NCI-H2171 treated with DMSO at 0.1 percent for 48 hours (cell line): ENCODE results near the gene C8G.

Source experiments
- DNase-seq: peaks from one replicate; lab custom pipeline; 2025; lab: John Stamatoyannopoulos, UW

C8G gene

GRCh38 chr9:136983167-136983566, 38.1 kb downstream of the C8G start:
- DNase-seq, result no peak

GRCh38 chr9:136983656-136984314, 38.7 kb downstream of the C8G start:
- no peak for DNase-seq

- DNase-seq, result no peak
These were observed 39.5 kb downstream of the C8G start for GRCh38 chr9:136984464-136985026.

GRCh38 chr9:136985027-136985602, 40.1 kb downstream of the C8G start:
- DNase-seq, result no peak

GRCh38 chr9:136985853-136986252, 40.8 kb downstream of the C8G start:
- DNase-seq, result no peak

- DNase-seq, result no peak
These were observed 43.8 kb downstream of the C8G start for GRCh38 chr9:136988872-136989271.

GRCh38 chr9:136990242-136990911, 45.3 kb downstream of the C8G start:
- DNase-seq, result no peak

- DNase-seq, result peak; percentile 92
These were observed 47.2 kb downstream of the C8G start, which contains the start of gene PAXX for GRCh38 chr9:136991993-136992818. TSS of gene PAXX (plus strand) at chr9:136992422. CDS start at chr9:136992444, 22 bp downstream.

- DNase-seq, result no peak
These were observed 47.9 kb downstream of the C8G start for GRCh38 chr9:136992819-136993369.

- DNase-seq, result no peak
These were observed 49.3 kb downstream of the C8G start for GRCh38 chr9:136994180-136994887.

GRCh38 chr9:136994888-136995230, 49.8 kb downstream of the C8G start:
- DNase-seq, result no peak

GRCh38 chr9:136995362-136995761, 50.3 kb downstream of the C8G start:
- DNase-seq, result no peak

- no peak for DNase-seq
These were observed 50.8 kb downstream of the C8G start for GRCh38 chr9:136995772-136996311.
